Stimulated activated CD4-positive, alpha-beta T cell treated with anti-CD3 and anti-CD28 coated beads, Interleukin-2, amount 100 ng/mL, for 24 hours (primary cell): ENCODE measurements around the gene PCDHB7.
A peak's percentile ranks its signal among the peaks of the same experiment; 100 is the strongest.
"Not testable (repeated sequence)": the region's sequence is repeated elsewhere in the genome, so short reads cannot be mapped to it uniquely, and the experiment has no call there.

ENCODE experiments used
- DNase-seq, 2 donors: peaks; one replicate each; pipeline ENCODE4 v3.0.0-alpha.2; 2020

Gene PCDHB7

GRCh38 chr5:141182248-141182647 is 9.8 kb downstream of the PCDHB7 start, which contains the start of gene PCDHB16:
PCDHB16 (plus strand) TSS chr5:141182387; CDS start chr5:141182560, 173 bp downstream.
- DNase-seq, result peak in 1 of 2 donors; percentile 11

GRCh38 chr5:141184117-141184855 is 11.8 kb downstream of the PCDHB7 start:
- not testable (repeated sequence) for DNase-seq

- DNase-seq, result peak; percentile 35 to 42
These were observed 14.6 kb downstream of the PCDHB7 start, which contains the start of gene PCDHB9 for GRCh38 chr5:141186897-141187512. PCDHB9 (plus strand) TSS chr5:141187161; CDS start chr5:141187319, 158 bp downstream.

- DNase-seq, result not testable (repeated sequence)
These were observed 16.2 kb downstream of the PCDHB7 start for GRCh38 chr5:141188682-141189081.

GRCh38 chr5:141189131-141189530 is 16.7 kb downstream of the PCDHB7 start:
- DNase-seq, result not testable (repeated sequence)

- peak; percentile 24 to 53 for DNase-seq
These were observed 19.8 kb downstream of the PCDHB7 start, which contains the start of gene PCDHB10 for GRCh38 chr5:141192110-141192725. PCDHB10 (plus strand) TSS chr5:141192353; CDS start chr5:141192553, 200 bp downstream.

- not testable (repeated sequence) for DNase-seq
These were observed 21.9 kb downstream of the PCDHB7 start for GRCh38 chr5:141194332-141194731.

- DNase-seq, result no peak
These were observed 23.9 kb downstream of the PCDHB7 start for GRCh38 chr5:141196363-141196762.

- no peak for DNase-seq
These were observed 27.2 kb downstream of the PCDHB7 start, which contains the start of gene PCDHB11 for GRCh38 chr5:141199359-141200235. PCDHB11 (plus strand) TSS chr5:141199627; CDS start chr5:141199775, 148 bp downstream.

GRCh38 chr5:141201126-141201525 is 28.7 kb downstream of the PCDHB7 start:
- not testable (repeated sequence) for DNase-seq

GRCh38 chr5:141201646-141202045 is 29.2 kb downstream of the PCDHB7 start:
- DNase-seq, result not testable (repeated sequence)

GRCh38 chr5:141208478-141208877 is 36.0 kb downstream of the PCDHB7 start, which contains the start of gene PCDHB12:
PCDHB12 (plus strand) TSS chr5:141208719; CDS start chr5:141208908, 189 bp downstream.
- no peak for DNase-seq

- not testable (repeated sequence) for DNase-seq
These were observed 37.8 kb downstream of the PCDHB7 start for GRCh38 chr5:141210281-141210680.

- not testable (repeated sequence) for DNase-seq
These were observed 38.4 kb downstream of the PCDHB7 start for GRCh38 chr5:141210849-141211248.

- DNase-seq, result peak in 1 of 2 donors; percentile 28
These were observed 41.4 kb downstream of the PCDHB7 start, which contains the start of gene PCDHB13 for GRCh38 chr5:141213656-141214339. PCDHB13 (plus strand) TSS chr5:141213919; CDS start chr5:141214124, 205 bp downstream.

- DNase-seq, result not testable (repeated sequence)
These were observed 42.1 kb downstream of the PCDHB7 start for GRCh38 chr5:141214583-141214982.

GRCh38 chr5:141215504-141215903 is 43.1 kb downstream of the PCDHB7 start:
- DNase-seq, result not testable (repeated sequence)

- DNase-seq, result not testable (repeated sequence)
These were observed 43.6 kb downstream of the PCDHB7 start for GRCh38 chr5:141216035-141216434.

- no peak for DNase-seq
These were observed 50.8 kb downstream of the PCDHB7 start, which contains the start of gene PCDHB14 for GRCh38 chr5:141223112-141223783. PCDHB14 (plus strand) TSS chr5:141223343; CDS start chr5:141223506, 163 bp downstream.

GRCh38 chr5:141224844-141225243 is 52.4 kb downstream of the PCDHB7 start:
- not testable (repeated sequence) for DNase-seq
